HEK293 (cell line): ENCODE data around the gene HIPK2.

Experiments
- ZFP69B ChIP-seq: fragments of 450-650 bp; formaldehyde crosslinking; IDR thresholded peaks from 2 replicates; pipeline ENCODE4 v1.5.1; 2016; ENCODE audit warnings: missing biosample characterization, missing genetic modification characterization
- ZNF157 ChIP-seq: fragments of 450-650 bp; formaldehyde crosslinking; IDR thresholded peaks from 2 replicates; pipeline ENCODE4 v1.5.1; 2016; ENCODE audit warnings: missing biosample characterization, missing genetic modification characterization
- TF ChIP-seq, protein P1 (sequence below): fragments of 450-650 bp; formaldehyde crosslinking; IDR thresholded peaks from 2 replicates; pipeline ENCODE4 v1.5.1; 2016; ENCODE audit warnings: missing biosample characterization, missing genetic modification characterization

DNA sequence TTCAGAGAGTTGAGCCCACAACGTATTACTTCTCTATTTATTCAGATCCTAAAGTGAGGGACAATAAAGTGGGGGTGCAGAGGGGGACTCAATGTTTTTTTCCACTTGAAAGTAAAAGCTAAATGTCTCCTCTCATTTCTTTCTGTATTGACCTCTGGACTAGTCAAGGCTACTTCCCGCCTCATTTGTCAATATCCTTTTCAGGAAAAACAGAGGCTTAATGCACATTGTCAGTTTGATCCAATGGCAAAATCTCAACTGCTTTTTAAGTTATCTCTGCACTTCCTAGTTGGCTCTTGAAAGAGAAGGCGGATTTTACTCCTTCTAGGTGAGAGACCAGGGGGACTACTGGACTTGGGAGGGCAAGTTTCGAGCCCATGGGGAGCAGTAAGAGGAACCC, 56.4 kb downstream of the HIPK2 start:
- TF ChIP-seq ZNF157 (tag by site-specific recombination) (no peak), ZFP69B (tag by site-specific recombination) (no peak)
- TF ChIP-seq, protein P1, sequence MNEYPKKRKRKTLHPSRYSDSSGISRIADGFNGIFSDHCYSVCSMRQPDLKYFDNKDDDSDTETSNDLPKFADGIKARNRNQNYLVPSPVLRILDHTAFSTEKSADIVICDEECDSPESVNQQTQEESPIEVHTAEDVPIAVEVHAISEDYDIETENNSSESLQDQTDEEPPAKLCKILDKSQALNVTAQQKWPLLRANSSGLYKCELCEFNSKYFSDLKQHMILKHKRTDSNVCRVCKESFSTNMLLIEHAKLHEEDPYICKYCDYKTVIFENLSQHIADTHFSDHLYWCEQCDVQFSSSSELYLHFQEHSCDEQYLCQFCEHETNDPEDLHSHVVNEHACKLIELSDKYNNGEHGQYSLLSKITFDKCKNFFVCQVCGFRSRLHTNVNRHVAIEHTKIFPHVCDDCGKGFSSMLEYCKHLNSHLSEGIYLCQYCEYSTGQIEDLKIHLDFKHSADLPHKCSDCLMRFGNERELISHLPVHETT (tag by site-specific recombination), result no peak
